GM12892 (cell line): ENCODE results near the gene SLC4A8.

Source experiments
- POLR2A ChIP-seq: IDR thresholded peaks from 2 replicates; pipeline ENCODE4 v1.6.1; 2011; ENCODE audit warnings: low read depth, low read length, control low read depth
- POLR2AphosphoS5 ChIP-seq: IDR thresholded peaks from 2 replicates; pipeline ENCODE4 v1.6.1; 2011; ENCODE audit warnings: low read depth, low read length, control low read depth

GRCh38 chr12:51480978-51481377 is 56.3 kb downstream of the SLC4A8 start:
- TF ChIP-seq POLR2AphosphoS5 (no peak), POLR2A (no peak)
